ENCODE measurements around the gene DNAI2.

Gene DNAI2

GRCh38 chr17:74234486-74234885 is 39.5 kb upstream of the DNAI2 start:
- Histone ChIP-seq H3K36me3 (ENCODE audit: control insufficient read depth, insufficient read depth, low read length) (no peaks in the 10 kb centered on the region), H3K4me1 (ENCODE audit: control insufficient read depth, insufficient read depth, low read length, poor library complexity, severe bottlenecking) (no peaks in the 10 kb centered on the region), H3K27me3 (replicated peaks; ENCODE audit: control insufficient read depth, insufficient read depth, low read length, poor library complexity, severe bottlenecking) (no peaks in the 10 kb centered on the region), H3K9me3 (ENCODE audit: control insufficient read depth, low read length) (no peaks in the 10 kb centered on the region), H3K27ac (ENCODE audit: insufficient read depth, low read length, poor library complexity, severe bottlenecking) (no peak overlapping the region), H3K4me3 (ENCODE audit: insufficient read depth, low read depth, low read length, poor library complexity, severe bottlenecking) (no peak overlapping the region)
- no peak for DNase-seq

- no peak overlapping the region for H3K4me3 ChIP-seq (ENCODE audit: insufficient read depth, low read depth, low read length, poor library complexity, severe bottlenecking)
- no peaks in the 10 kb centered on the region for H3K27me3 ChIP-seq (replicated peaks; ENCODE audit: control insufficient read depth, insufficient read depth, low read length, poor library complexity, severe bottlenecking)
- H3K4me1 ChIP-seq (ENCODE audit: control insufficient read depth, insufficient read depth, low read length, poor library complexity, severe bottlenecking): no peaks in the 10 kb centered on the region
- H3K27ac ChIP-seq (ENCODE audit: insufficient read depth, low read length, poor library complexity, severe bottlenecking): no peak overlapping the region
- H3K9me3 ChIP-seq (ENCODE audit: control insufficient read depth, low read length): no peaks in the 10 kb centered on the region
- DNase-seq: no peak
- H3K36me3 ChIP-seq (ENCODE audit: control insufficient read depth, insufficient read depth, low read length): no peaks in the 10 kb centered on the region
Measured at GRCh38 chr17:74235040-74235581, 38.9 kb upstream of the DNAI2 start.

- no peaks in the 10 kb centered on the region for H3K27me3 ChIP-seq (replicated peaks; ENCODE audit: control insufficient read depth, insufficient read depth, low read length, poor library complexity, severe bottlenecking)
- H3K4me1 ChIP-seq (ENCODE audit: control insufficient read depth, insufficient read depth, low read length, poor library complexity, severe bottlenecking): no peaks in the 10 kb centered on the region
- no peak overlapping the region for H3K27ac ChIP-seq (ENCODE audit: insufficient read depth, low read length, poor library complexity, severe bottlenecking)
Measured at GRCh38 chr17:74235911-74236371, 38.1 kb upstream of the DNAI2 start.

GRCh38 chr17:74237321-74237720 is 36.7 kb upstream of the DNAI2 start:
- no peak overlapping the region for H3K27ac ChIP-seq (ENCODE audit: insufficient read depth, low read length, poor library complexity, severe bottlenecking)
- no peaks in the 10 kb centered on the region for H3K4me1 ChIP-seq (ENCODE audit: control insufficient read depth, insufficient read depth, low read length, poor library complexity, severe bottlenecking)
- H3K9me3 ChIP-seq (ENCODE audit: control insufficient read depth, low read length): no peaks in the 10 kb centered on the region
- H3K27me3 ChIP-seq (replicated peaks; ENCODE audit: control insufficient read depth, insufficient read depth, low read length, poor library complexity, severe bottlenecking): no peaks in the 10 kb centered on the region
- H3K4me3 ChIP-seq (ENCODE audit: insufficient read depth, low read depth, low read length, poor library complexity, severe bottlenecking): no peak overlapping the region
- H3K36me3 ChIP-seq (ENCODE audit: control insufficient read depth, insufficient read depth, low read length): no peaks in the 10 kb centered on the region
- no peak for DNase-seq

More at GRCh38 chr17:74235911-74236371, 38.1 kb upstream of the DNAI2 start:
- no peaks in the 10 kb centered on the region for H3K36me3 ChIP-seq (ENCODE audit: control insufficient read depth, insufficient read depth, low read length)
- H3K9me3 ChIP-seq (ENCODE audit: control insufficient read depth, low read length): no peaks in the 10 kb centered on the region
- DNase-seq: no peak
- H3K4me3 ChIP-seq (ENCODE audit: insufficient read depth, low read depth, low read length, poor library complexity, severe bottlenecking): no peak overlapping the region

- Histone ChIP-seq H3K4me1 (ENCODE audit: control insufficient read depth, insufficient read depth, low read length, poor library complexity, severe bottlenecking) (no peaks in the 10 kb centered on the region), H3K4me3 (ENCODE audit: insufficient read depth, low read depth, low read length, poor library complexity, severe bottlenecking) (no peak overlapping the region), H3K27me3 (replicated peaks; ENCODE audit: control insufficient read depth, insufficient read depth, low read length, poor library complexity, severe bottlenecking) (no peaks in the 10 kb centered on the region), H3K36me3 (ENCODE audit: control insufficient read depth, insufficient read depth, low read length) (peaks cover 8% of the 10 kb centered on the region), H3K27ac (ENCODE audit: insufficient read depth, low read length, poor library complexity, severe bottlenecking) (no peak overlapping the region), H3K9me3 (ENCODE audit: control insufficient read depth, low read length) (no peaks in the 10 kb centered on the region)
- DNase-seq: no peak
Measured at GRCh38 chr17:74239172-74239571, 34.9 kb upstream of the DNAI2 start.

- Histone ChIP-seq H3K36me3 (ENCODE audit: control insufficient read depth, insufficient read depth, low read length) (peaks cover 18% of the 10 kb centered on the region), H3K4me1 (ENCODE audit: control insufficient read depth, insufficient read depth, low read length, poor library complexity, severe bottlenecking) (no peaks in the 10 kb centered on the region), H3K4me3 (ENCODE audit: insufficient read depth, low read depth, low read length, poor library complexity, severe bottlenecking) (no peak overlapping the region), H3K27ac (ENCODE audit: insufficient read depth, low read length, poor library complexity, severe bottlenecking) (no peak overlapping the region), H3K27me3 (replicated peaks; ENCODE audit: control insufficient read depth, insufficient read depth, low read length, poor library complexity, severe bottlenecking) (no peaks in the 10 kb centered on the region), H3K9me3 (ENCODE audit: control insufficient read depth, low read length) (no peaks in the 10 kb centered on the region)
- DNase-seq: no peak
Measured at GRCh38 chr17:74240618-74241205, 33.3 kb upstream of the DNAI2 start.

- H3K27ac ChIP-seq (ENCODE audit: insufficient read depth, low read length, poor library complexity, severe bottlenecking): no peak overlapping the region
- no peaks in the 10 kb centered on the region for H3K4me1 ChIP-seq (ENCODE audit: control insufficient read depth, insufficient read depth, low read length, poor library complexity, severe bottlenecking)
- H3K27me3 ChIP-seq (replicated peaks; ENCODE audit: control insufficient read depth, insufficient read depth, low read length, poor library complexity, severe bottlenecking): no peaks in the 10 kb centered on the region
- no peaks in the 10 kb centered on the region for H3K9me3 ChIP-seq (ENCODE audit: control insufficient read depth, low read length)
- H3K4me3 ChIP-seq (ENCODE audit: insufficient read depth, low read depth, low read length, poor library complexity, severe bottlenecking): no peak overlapping the region
- H3K36me3 ChIP-seq (ENCODE audit: control insufficient read depth, insufficient read depth, low read length): peaks cover 18% of the 10 kb centered on the region
- no peak for DNase-seq
Measured at GRCh38 chr17:74241431-74241830, 32.6 kb upstream of the DNAI2 start.

- Histone ChIP-seq H3K27ac (ENCODE audit: insufficient read depth, low read length, poor library complexity, severe bottlenecking) (no peak overlapping the region), H3K9me3 (ENCODE audit: control insufficient read depth, low read length) (no peaks in the 10 kb centered on the region), H3K4me3 (ENCODE audit: insufficient read depth, low read depth, low read length, poor library complexity, severe bottlenecking) (no peak overlapping the region), H3K27me3 (replicated peaks; ENCODE audit: control insufficient read depth, insufficient read depth, low read length, poor library complexity, severe bottlenecking) (no peaks in the 10 kb centered on the region), H3K36me3 (ENCODE audit: control insufficient read depth, insufficient read depth, low read length) (peaks cover 18% of the 10 kb centered on the region), H3K4me1 (ENCODE audit: control insufficient read depth, insufficient read depth, low read length, poor library complexity, severe bottlenecking) (no peaks in the 10 kb centered on the region)
- no peak for DNase-seq
Measured at GRCh38 chr17:74241847-74242246, 32.2 kb upstream of the DNAI2 start.

- no peaks in the 10 kb centered on the region for H3K4me1 ChIP-seq (ENCODE audit: control insufficient read depth, insufficient read depth, low read length, poor library complexity, severe bottlenecking)
- H3K27me3 ChIP-seq (replicated peaks; ENCODE audit: control insufficient read depth, insufficient read depth, low read length, poor library complexity, severe bottlenecking): no peaks in the 10 kb centered on the region
- H3K36me3 ChIP-seq (ENCODE audit: control insufficient read depth, insufficient read depth, low read length): peaks cover 18% of the 10 kb centered on the region
- H3K27ac ChIP-seq (ENCODE audit: insufficient read depth, low read length, poor library complexity, severe bottlenecking): no peak overlapping the region
- no peaks in the 10 kb centered on the region for H3K9me3 ChIP-seq (ENCODE audit: control insufficient read depth, low read length)
- DNase-seq: no peak
- H3K4me3 ChIP-seq (ENCODE audit: insufficient read depth, low read depth, low read length, poor library complexity, severe bottlenecking): no peak overlapping the region
Measured at GRCh38 chr17:74243013-74243755, 30.9 kb upstream of the DNAI2 start.

GRCh38 chr17:74244128-74244527 is 29.9 kb upstream of the DNAI2 start:
- no peaks in the 10 kb centered on the region for H3K9me3 ChIP-seq (ENCODE audit: control insufficient read depth, low read length)
- no peak for DNase-seq
- H3K4me3 ChIP-seq (ENCODE audit: insufficient read depth, low read depth, low read length, poor library complexity, severe bottlenecking): no peak overlapping the region
- H3K27ac ChIP-seq (ENCODE audit: insufficient read depth, low read length, poor library complexity, severe bottlenecking): no peak overlapping the region
- no peaks in the 10 kb centered on the region for H3K4me1 ChIP-seq (ENCODE audit: control insufficient read depth, insufficient read depth, low read length, poor library complexity, severe bottlenecking)
- H3K27me3 ChIP-seq (replicated peaks; ENCODE audit: control insufficient read depth, insufficient read depth, low read length, poor library complexity, severe bottlenecking): no peaks in the 10 kb centered on the region
- H3K36me3 ChIP-seq (ENCODE audit: control insufficient read depth, insufficient read depth, low read length): peaks cover 18% of the 10 kb centered on the region

All from effector memory CD4-positive, alpha-beta T cell (primary cell).